OCI-LY7 (cell line): ENCODE results near the gene NBEA. TPM values are rescaled to one million over a fixed set of nuclear protein-coding genes. Genes with fewer than 3 reads are reported as not detected.

Experiments used
- BruUV-seq: library from RNA; stranded (reverse); fragments of 400-500 nt; replicated peaks from 2 replicates; lab custom pipeline; 2021; lab: Mats Ljungman, UMichigan
- CTCF ChIA-PET: fragments of 300-600 bp; sonication (Branson Sonifier 250); formaldehyde crosslinking; loops from one replicate; lab custom pipeline; 2022; ENCODE audit warnings: antibody characterized with exemption; ENCODE audit not compliant: unreplicated experiment; lab: Charles Lee
- POLR2A ChIA-PET: fragments of 300-600 bp; sonication (Branson Sonifier 250); formaldehyde crosslinking; loops from one replicate; lab custom pipeline; 2022; ENCODE audit warnings: antibody characterized with exemption; lab: Charles Lee
- DNase-seq: peaks from one replicate; pipeline ENCODE4 v3.0.0-alpha.2; 2015; ENCODE audit warnings: low spot score
- H2AFZ ChIP-seq: fragments of 200-600 bp; sonication (generic), shearing (Covaris generic); 2 replicates; pipeline ENCODE4 v1.6.1; 2014; ENCODE audit warnings: mild to moderate bottlenecking, antibody characterized with exemption, low read length, moderate library complexity
- H3K27ac ChIP-seq: fragments of 200-600 bp; sonication (generic); 2 replicates; pipeline ENCODE4 v1.5.1; 2014; ENCODE audit warnings: mixed run types, low read depth, mild to moderate bottlenecking, moderate library complexity, low read length, inconsistent platforms; ENCODE audit not compliant: poor library complexity, severe bottlenecking
- H3K36me3 ChIP-seq: fragments of 200-600 bp; sonication (generic); 2 replicates; pipeline ENCODE4 v1.6.1; 2014; ENCODE audit warnings: mild to moderate bottlenecking, antibody characterized with exemption, low read length, moderate library complexity, mixed read lengths; ENCODE audit not compliant: insufficient read depth
- H3K4me1 ChIP-seq: fragments of 200-600 bp; sonication (generic); 2 replicates; pipeline ENCODE4 v1.5.1; 2014; ENCODE audit warnings: mild to moderate bottlenecking, low read length; ENCODE audit not compliant: insufficient read depth, poor library complexity, severe bottlenecking
- H3K4me2 ChIP-seq: fragments of 200-600 bp; sonication (generic); 2 replicates; pipeline ENCODE4 v1.6.1; 2014; ENCODE audit warnings: mild to moderate bottlenecking, low read length
- H3K4me3 ChIP-seq: fragments of 200-600 bp; sonication (generic); 2 replicates; pipeline ENCODE4 v1.5.1; 2014; ENCODE audit warnings: mild to moderate bottlenecking, low read depth, low read length; ENCODE audit not compliant: poor library complexity, severe bottlenecking
- H3K79me2 ChIP-seq: fragments of 200-600 bp; sonication (generic); 2 replicates; pipeline ENCODE4 v1.6.1; 2016; ENCODE audit warnings: low read depth, mild to moderate bottlenecking, low read length, moderate library complexity, mixed read lengths; ENCODE audit not compliant: insufficient read depth
- H3K9me2 ChIP-seq: fragments of 200-600 bp; sonication (generic); 2 replicates; pipeline ENCODE4 v1.6.1; 2016; ENCODE audit warnings: mild to moderate bottlenecking, low read length, mixed read lengths; ENCODE audit not compliant: insufficient read depth
- H3K9me3 ChIP-seq: fragments of 200-600 bp; sonication (generic); 2 replicates; pipeline ENCODE4 v1.6.1; 2014; ENCODE audit warnings: mild to moderate bottlenecking, mixed run types, low read length, mixed read lengths
- H4K20me1 ChIP-seq: fragments of 200-600 bp; sonication (generic); 2 replicates; pipeline ENCODE4 v1.6.1; 2014; ENCODE audit warnings: mild to moderate bottlenecking, antibody characterized with exemption, low read length, moderate library complexity, mixed read lengths; ENCODE audit not compliant: insufficient read depth
- CTCF ChIP-seq: fragments of 200-600 bp; sonication (generic); conservative IDR thresholded peaks from 2 replicates; pipeline ENCODE4 v1.5.1; 2014; ENCODE audit warnings: mild to moderate bottlenecking, antibody characterized with exemption, low read length, moderate library complexity, mixed read lengths
- EZH2phosphoT487 ChIP-seq: fragments of 200-600 bp; sonication (generic); IDR thresholded peaks from 2 replicates; pipeline ENCODE4 v1.6.1; 2018; ENCODE audit warnings: low read depth, borderline replicate concordance, mild to moderate bottlenecking, mixed run types, antibody characterized with exemption, low read length, moderate library complexity, mixed read lengths
- intact Hi-C: fragments of 100-400 bp; cut with micrococcal nuclease; formaldehyde crosslinking; loops from one replicate; pipeline ENCODE4 v1.10.0; 2022; ENCODE audit not compliant: unreplicated experiment
- total RNA-seq, 2 experiments: library from RNA; depleted of rRNA in 1 of 2; stranded (reverse); fragments of >200 nt in 1 of 2; shearing (Covaris generic) in 1 of 2; gene quantifications; 2 replicates each; pipeline ENCODE4 v1.2.3, GENCODE V29; 2014 to 2022

NBEA gene
- total RNA-seq, 2 experiments from 2014 or later, result 3.6 to 11.0 TPM

- BruUV-seq, result no TSS peak
- H3K4me1 ChIP-seq, result no peaks in the 10 kb centered on the region
- no peak overlapping the region for H2AFZ ChIP-seq
- no peak overlapping the region for H3K4me2 ChIP-seq
- intact Hi-C loops, result no loop called here
- no peaks in the 10 kb centered on the region for H4K20me1 ChIP-seq
- H3K9me2 ChIP-seq, result no peaks in the 10 kb centered on the region
- no peak for DNase-seq
- no peak overlapping the region for H3K4me3 ChIP-seq
- no peaks in the 10 kb centered on the region for H3K79me2 ChIP-seq
- no peaks in the 10 kb centered on the region for H3K9me3 ChIP-seq
- ChIA-PET POLR2A (no interaction called here), CTCF (no interaction called here)
- no peak for TF ChIP-seq EZH2phosphoT487
- TF ChIP-seq CTCF, result no peak
- H3K27ac ChIP-seq, result no peak overlapping the region
- no peaks in the 10 kb centered on the region for H3K36me3 ChIP-seq
Measured at GRCh38 chr13:35260316-35260715, 318.2 kb downstream of the NBEA start.

GRCh38 chr13:35266412-35266811 is 324.3 kb downstream of the NBEA start:
- no peak overlapping the region for H2AFZ ChIP-seq
- POLR2A ChIA-PET, result no interaction called here
- TF ChIP-seq EZH2phosphoT487, result no peak
- no peak for TF ChIP-seq CTCF

GRCh38 chr13:35278917-35279316 is 336.8 kb downstream of the NBEA start:
- POLR2A ChIA-PET, result interaction anchor here (0.5 kb wide), 1 partner anchor 33 kb away, joined by 3 read pairs; no protein-coding TSS in a partner anchor
- CTCF ChIA-PET, result no interaction called here

More at GRCh38 chr13:35266412-35266811, 324.3 kb downstream of the NBEA start:
- no TSS peak for BruUV-seq
- Histone ChIP-seq H3K4me2 (no peak overlapping the region), H3K9me2 (no peaks in the 10 kb centered on the region), H3K9me3 (no peaks in the 10 kb centered on the region), H4K20me1 (no peaks in the 10 kb centered on the region), H3K4me3 (no peak overlapping the region), H3K27ac (no peak overlapping the region), H3K36me3 (no peaks in the 10 kb centered on the region), H3K79me2 (no peaks in the 10 kb centered on the region), H3K4me1 (no peaks in the 10 kb centered on the region)
- CTCF ChIA-PET, result no interaction called here
- DNase-seq, result no peak
- intact Hi-C loops, result no loop called here

More at GRCh38 chr13:35278917-35279316, 336.8 kb downstream of the NBEA start:
- H3K9me3 ChIP-seq, result no peaks in the 10 kb centered on the region
- H3K79me2 ChIP-seq, result no peaks in the 10 kb centered on the region
- intact Hi-C loops, result no loop called here
- BruUV-seq, result no TSS peak
- H4K20me1 ChIP-seq, result no peaks in the 10 kb centered on the region
- H3K4me2 ChIP-seq, result no peak overlapping the region
- H3K36me3 ChIP-seq, result no peaks in the 10 kb centered on the region
- no peaks in the 10 kb centered on the region for H3K4me1 ChIP-seq
- no peak overlapping the region for H3K4me3 ChIP-seq
- H3K27ac ChIP-seq, result no peak overlapping the region
- no peak for DNase-seq
- H3K9me2 ChIP-seq, result no peaks in the 10 kb centered on the region
- no peak for TF ChIP-seq EZH2phosphoT487
- TF ChIP-seq CTCF, result no peak
- H2AFZ ChIP-seq, result no peak overlapping the region
